Activated CD4-positive, CD25-positive, alpha-beta regulatory T cell treated with anti-CD3 and anti-CD28 coated beads, Interleukin-2, amount 50 U/mL, for 16 hours (primary cell): ENCODE measurements around the gene PFKL.

Experiments
- DNase-seq: peaks from one replicate; pipeline ENCODE4 v3.0.0-alpha.2; 2020; ENCODE audit warnings: low read depth, low spot score

The PFKL gene

GRCh38 chr21:44299458-44300261 lies at the start of gene PFKL:
TSS of gene PFKL (plus strand) at chr21:44300053. CDS start at chr21:44300106, 53 bp downstream.
- no peak for DNase-seq

DNA sequence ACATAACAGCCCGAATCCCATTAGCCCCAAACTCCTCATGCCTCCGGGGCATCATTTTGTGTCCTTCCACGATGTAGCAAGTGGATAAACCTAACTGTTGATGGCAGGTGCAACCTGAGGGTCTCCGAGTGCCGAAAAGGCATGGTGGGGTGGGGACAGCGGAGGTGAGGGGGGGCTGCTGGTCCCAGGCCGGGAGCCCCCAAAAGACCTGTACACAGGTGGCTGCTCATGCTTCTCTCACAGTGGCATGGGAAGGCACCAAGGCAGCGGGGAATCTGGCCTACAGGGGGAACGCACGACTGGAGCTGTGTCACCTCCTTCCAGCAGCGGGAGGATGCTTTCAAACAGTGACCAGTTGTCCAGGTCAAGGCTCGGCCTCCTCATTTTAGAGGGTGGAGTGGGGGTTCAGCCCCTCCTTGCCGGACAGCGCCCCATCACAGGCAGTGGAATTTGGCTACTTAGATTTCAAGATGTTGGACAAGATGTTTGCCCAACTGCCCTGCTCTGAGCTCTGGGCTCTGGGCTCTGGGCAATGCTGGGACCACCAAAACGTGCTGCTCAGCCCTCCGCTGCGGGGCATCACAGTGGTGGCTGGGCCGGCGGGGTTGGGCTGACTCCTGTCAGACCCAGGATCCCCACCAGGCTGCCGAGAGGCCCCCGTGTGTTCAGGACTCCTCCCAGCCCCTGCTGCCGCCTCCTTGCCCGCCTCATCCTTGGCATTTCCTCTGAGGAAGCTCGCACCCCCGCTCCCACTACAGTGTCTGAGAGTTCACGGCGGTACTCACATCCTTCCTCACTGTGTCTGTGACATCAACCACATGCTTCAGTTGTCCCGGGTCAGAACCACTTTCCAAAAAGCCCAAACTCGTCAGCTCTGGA lies 45.8 kb upstream of the PFKL start:
- no peak for DNase-seq

GRCh38 chr21:44255511-44255981 lies 44.3 kb upstream of the PFKL start:
- DNase-seq: no peak

- no peak for DNase-seq
Measured at GRCh38 chr21:44258056-44258725, 41.7 kb upstream of the PFKL start.

GRCh38 chr21:44259082-44259705 lies 40.7 kb upstream of the PFKL start:
- DNase-seq: no peak

GRCh38 chr21:44260066-44260465 lies 39.8 kb upstream of the PFKL start:
- DNase-seq: no peak

GRCh38 chr21:44260791-44261631 lies 38.8 kb upstream of the PFKL start:
- DNase-seq: no peak

GRCh38 chr21:44261675-44262295 lies 38.1 kb upstream of the PFKL start, which contains the start of gene DNMT3L:
TSS of gene DNMT3L (minus strand) at chr21:44261897. CDS start at chr21:44261259, 638 bp downstream.
- DNase-seq: no peak

GRCh38 chr21:44262338-44263056 lies 37.4 kb upstream of the PFKL start:
- DNase-seq: no peak

GRCh38 chr21:44263221-44263760 lies 36.6 kb upstream of the PFKL start:
- no peak for DNase-seq

GRCh38 chr21:44263768-44264167 lies 36.1 kb upstream of the PFKL start:
- no peak for DNase-seq

- no peak for DNase-seq
Measured at GRCh38 chr21:44265734-44266270, 34.1 kb upstream of the PFKL start.

DNA sequence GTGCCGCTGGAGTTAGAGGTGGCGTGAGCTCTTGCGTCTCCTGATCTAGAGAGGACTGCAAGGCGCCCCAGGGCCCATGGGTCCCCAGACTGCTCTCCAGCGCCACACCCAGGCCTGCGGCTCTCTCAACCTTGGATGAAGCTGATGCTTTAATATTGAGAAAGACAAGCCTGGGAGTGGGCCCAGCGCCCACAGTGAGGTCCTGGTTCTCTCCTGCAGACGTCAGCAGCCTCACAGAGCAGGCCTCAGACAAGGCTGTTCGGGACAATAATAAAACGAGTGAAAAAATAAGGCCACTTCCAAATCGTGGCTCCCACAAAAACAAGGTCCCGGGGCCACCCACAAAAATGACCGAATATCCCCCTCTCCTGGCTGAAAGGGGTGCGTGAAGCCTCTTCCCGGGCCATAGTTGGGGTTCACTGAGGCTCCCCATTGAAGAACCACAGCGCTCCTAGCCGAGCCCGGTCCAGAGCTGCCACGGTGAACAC lies 32.2 kb upstream of the PFKL start:
- DNase-seq: no peak

DNA sequence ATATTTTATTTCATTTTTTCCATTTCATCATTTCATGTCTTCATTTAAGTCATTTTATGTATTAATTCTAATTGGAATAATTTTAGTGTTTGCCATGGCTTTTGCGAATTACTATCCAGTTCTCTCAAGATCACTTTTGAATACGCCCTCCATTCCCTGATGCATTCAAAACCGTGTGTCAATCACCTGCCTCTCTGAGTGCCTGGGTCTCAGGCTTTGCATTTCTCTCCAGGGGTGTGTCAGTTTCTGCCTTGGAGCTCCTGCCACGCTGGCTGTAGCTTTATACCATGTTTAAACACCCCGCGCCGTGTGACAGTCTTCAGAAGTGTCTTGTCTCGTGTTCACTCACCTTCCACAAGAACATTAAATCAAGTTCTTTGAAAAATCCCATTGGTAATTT lies 30.8 kb upstream of the PFKL start:
- DNase-seq: no peak

DNA sequence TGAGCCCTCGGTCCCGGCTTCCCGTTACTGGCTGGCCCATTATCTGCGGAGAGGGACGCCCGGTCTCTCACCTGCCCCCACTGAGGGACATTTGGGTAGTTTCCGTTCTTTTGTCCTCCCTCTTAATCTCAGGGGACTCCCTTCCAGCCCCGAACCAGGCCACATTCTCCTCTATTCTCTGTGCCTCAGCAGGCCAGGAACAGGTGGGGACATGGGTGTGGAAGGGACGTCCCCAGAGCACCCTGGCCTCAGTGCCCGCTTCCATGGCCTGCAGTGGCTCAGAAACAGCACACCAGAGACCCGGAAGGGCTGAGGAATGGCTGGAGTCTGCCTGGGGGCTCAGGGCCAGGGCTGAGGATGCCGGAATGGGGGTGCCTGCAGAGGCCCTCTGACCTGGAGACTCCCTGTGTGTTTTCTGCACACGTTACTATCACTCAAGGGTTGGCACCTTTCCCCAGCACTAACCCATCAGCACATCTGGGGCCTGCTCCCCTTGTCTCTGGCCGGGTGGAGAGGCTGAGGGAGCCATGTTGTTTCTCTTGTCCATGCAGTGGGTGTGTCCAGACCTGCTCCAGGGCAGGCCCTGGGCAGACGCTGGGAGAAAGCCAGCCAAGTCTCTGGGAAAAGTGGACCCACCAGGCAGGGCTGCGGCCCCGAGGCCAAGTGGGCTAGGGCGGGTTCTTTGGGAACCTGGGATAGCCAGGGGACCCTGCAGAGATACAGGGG lies 28.1 kb upstream of the PFKL start:
- no peak for DNase-seq

DNA sequence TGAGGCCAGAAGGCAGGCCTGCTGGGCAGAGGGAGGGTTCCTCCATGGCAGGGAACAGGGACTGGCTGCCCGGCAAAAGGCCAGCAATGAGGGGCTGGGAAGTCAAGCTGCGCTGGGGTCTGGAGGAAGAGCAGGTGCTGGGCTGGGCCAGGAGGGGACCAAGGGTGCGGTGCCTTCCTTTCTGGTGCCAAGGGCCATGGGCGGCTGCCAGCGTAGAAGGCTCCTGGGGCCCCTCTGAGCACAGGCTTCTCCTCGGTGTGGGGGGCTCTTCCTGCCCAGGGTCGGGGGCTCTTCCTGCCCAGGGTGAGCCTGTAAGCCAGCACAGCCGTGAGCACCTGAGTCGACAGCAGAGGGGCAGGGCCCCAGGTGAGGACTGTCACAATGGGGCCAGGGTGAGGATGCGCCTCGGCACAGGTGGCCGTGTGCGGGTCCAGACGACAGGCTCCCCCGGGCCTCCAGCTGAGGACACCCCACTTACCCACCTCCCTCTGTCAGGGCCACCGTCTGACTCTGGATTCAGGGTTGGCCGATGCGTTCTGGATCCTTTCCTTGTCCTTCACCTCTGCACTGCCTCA lies 27.5 kb upstream of the PFKL start:
- no peak for DNase-seq

GRCh38 chr21:44273046-44273445 lies 26.8 kb upstream of the PFKL start:
- no peak for DNase-seq

DNA sequence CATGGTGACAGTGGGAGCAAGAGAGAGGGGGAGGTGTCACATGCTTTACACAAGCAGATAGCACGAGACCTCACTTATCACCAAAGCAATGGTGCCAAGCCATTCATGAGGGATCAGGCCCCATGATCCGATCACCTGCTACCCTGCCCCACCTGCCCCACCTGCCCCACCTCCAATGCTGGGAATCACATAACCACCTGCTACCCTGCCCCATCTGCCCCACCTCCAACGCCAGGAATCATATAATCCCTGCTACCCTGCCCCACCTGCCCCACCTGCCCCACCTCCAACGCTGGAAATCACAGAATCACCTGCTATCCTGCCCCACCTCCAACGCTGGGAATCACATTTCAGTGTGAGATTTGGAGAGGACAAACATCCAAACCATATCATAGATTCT lies 24.8 kb upstream of the PFKL start:
- DNase-seq: no peak
